ENCODE data around the gene ZSCAN12. TPM values are rescaled to one million over a fixed set of nuclear protein-coding genes. Genes with fewer than 3 reads are reported as not detected.

Gene ZSCAN12
- total RNA-seq, 1 donor from 2014 or later, result 14.0 TPM

DNA sequence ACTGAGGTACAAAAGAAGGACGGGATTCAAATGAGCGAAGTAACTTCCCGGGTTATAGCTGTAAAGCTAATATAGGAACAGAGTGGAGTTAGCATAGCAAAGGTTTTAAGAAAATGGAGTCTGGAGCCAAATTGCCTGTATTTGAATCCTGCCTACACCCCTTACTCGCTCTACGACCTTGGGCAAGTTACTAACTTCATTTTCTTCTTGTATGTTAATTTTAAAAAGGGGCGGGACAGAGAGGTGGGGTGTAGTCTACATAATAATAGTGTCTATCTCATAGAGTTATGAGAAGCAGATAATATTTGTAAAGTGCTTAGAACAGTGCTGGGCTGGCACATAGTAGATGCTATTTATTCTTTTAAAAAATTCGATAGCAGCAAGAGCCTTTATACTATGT lies 43.0 kb upstream of the ZSCAN12 start:
- peaks cover 3% of the 10 kb centered on the region for H3K27me3 Mint-ChIP-seq (ENCODE audit: low read depth)
- TF ChIP-seq, protein P1, sequence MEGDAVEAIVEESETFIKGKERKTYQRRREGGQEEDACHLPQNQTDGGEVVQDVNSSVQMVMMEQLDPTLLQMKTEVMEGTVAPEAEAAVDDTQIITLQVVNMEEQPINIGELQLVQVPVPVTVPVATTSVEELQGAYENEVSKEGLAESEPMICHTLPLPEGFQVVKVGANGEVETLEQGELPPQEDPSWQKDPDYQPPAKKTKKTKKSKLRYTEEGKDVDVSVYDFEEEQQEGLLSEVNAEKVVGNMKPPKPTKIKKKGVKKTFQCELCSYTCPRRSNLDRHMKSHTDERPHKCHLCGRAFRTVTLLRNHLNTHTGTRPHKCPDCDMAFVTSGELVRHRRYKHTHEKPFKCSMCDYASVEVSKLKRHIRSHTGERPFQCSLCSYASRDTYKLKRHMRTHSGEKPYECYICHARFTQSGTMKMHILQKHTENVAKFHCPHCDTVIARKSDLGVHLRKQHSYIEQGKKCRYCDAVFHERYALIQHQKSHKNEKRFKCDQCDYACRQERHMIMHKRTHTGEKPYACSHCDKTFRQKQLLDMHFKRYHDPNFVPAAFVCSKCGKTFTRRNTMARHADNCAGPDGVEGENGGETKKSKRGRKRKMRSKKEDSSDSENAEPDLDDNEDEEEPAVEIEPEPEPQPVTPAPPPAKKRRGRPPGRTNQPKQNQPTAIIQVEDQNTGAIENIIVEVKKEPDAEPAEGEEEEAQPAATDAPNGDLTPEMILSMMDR (IDR thresholded peaks at IDR 0.05; ENCODE audit: unreplicated experiment), result no peak
- H3K4me1 Mint-ChIP-seq, result peaks cover 11% of the 10 kb centered on the region
- H3K27ac Mint-ChIP-seq, result peak overlapping the region; percentile 99
- H3K9me3 Mint-ChIP-seq, result peaks cover 4% of the 10 kb centered on the region
- no peaks in the 10 kb centered on the region for H3K36me3 Mint-ChIP-seq
- no peak for DNase-seq (ENCODE audit: low spot score in 2 of 2, unreplicated experiment in 2 of 2)
- H3K4me3 Mint-ChIP-seq, result peak overlapping the region; percentile 100

DNA sequence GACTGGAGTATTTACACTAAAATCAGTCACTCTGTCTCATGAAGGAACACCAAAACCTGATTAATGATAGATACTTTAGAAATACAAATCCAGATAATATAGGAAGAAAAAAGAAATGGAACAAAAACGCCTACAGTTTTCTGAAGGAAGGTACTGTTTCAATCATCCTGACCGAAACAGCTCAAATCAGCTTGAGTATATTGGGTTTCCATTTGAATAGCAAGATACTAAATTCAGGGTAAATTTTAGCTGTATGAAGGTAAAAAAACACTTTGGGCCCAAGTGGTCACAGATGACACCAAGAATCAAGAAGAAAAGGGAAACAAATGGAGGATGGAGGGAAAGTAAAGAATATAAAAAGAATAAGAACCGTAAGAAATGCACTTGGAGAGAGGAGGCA lies 36.9 kb upstream of the ZSCAN12 start:
- TF ChIP-seq, protein P1 (IDR thresholded peaks at IDR 0.05; ENCODE audit: unreplicated experiment), result no peak

DNA sequence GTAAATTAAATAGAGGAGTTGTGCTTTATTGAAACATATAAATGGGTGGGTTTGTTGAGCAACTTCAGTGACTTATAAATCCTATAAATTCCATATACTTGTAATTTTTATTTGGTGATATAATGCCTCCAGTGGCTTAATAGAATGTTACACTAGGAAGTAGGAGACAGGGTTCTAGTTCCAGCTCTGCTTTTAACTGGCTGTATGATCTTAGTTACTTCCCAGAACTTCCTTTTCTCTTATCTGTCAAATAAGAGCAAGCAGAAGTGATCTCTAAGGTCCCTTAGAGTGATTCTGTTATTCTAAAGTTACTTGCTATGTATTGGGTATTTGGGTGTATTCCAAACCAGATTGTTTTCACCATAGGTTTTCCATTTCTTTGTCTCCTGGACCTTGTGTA lies 33.6 kb upstream of the ZSCAN12 start:
- TF ChIP-seq, protein P1 (IDR thresholded peaks at IDR 0.05; ENCODE audit: unreplicated experiment), result no peak
- no peak for DNase-seq (ENCODE audit: low spot score in 2 of 2, unreplicated experiment in 2 of 2)
- no peak overlapping the region for H3K27ac Mint-ChIP-seq
- no peaks in the 10 kb centered on the region for H3K27me3 Mint-ChIP-seq (ENCODE audit: low read depth)
- no peaks in the 10 kb centered on the region for H3K4me1 Mint-ChIP-seq
- peaks cover 22% of the 10 kb centered on the region for H3K36me3 Mint-ChIP-seq
- no peak overlapping the region for H3K4me3 Mint-ChIP-seq
- no peaks in the 10 kb centered on the region for H3K9me3 Mint-ChIP-seq

More for the DNA sequence above, 36.9 kb upstream of the ZSCAN12 start:
- H3K27me3 Mint-ChIP-seq (ENCODE audit: low read depth), result no peaks in the 10 kb centered on the region
- peaks cover 8% of the 10 kb centered on the region for H3K36me3 Mint-ChIP-seq
- no peak for DNase-seq (ENCODE audit: low spot score in 2 of 2, unreplicated experiment in 2 of 2)
- H3K27ac Mint-ChIP-seq, result no peak overlapping the region
- H3K4me1 Mint-ChIP-seq, result no peaks in the 10 kb centered on the region
- no peaks in the 10 kb centered on the region for H3K9me3 Mint-ChIP-seq
- H3K4me3 Mint-ChIP-seq, result no peak overlapping the region

DNA sequence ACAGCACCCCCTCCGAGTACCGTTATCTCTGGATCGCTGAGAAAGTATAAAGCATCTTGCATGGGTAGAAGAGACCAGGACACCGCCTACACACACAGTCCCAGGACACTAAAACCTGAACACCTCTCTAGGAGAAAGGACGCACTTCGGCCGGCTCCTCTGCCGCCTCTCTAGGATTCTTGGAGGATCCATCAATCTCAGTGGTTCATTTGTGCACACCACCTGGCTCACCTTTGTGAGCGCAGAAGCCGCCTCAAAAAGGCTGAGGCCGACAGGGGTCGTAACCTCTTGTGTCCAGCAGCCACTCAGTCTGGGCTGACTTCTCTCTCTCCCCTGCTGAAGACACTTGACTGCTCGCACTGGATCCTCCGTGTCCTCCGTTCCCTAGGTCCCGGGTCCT lies 30.2 kb upstream of the ZSCAN12 start:
- H3K9me3 Mint-ChIP-seq, result peaks cover 14% of the 10 kb centered on the region
- no peak for DNase-seq (ENCODE audit: low spot score in 2 of 2, unreplicated experiment in 2 of 2)
- H3K36me3 Mint-ChIP-seq, result peaks cover 42% of the 10 kb centered on the region
- no peak overlapping the region for H3K27ac Mint-ChIP-seq
- TF ChIP-seq, protein P1 (IDR thresholded peaks at IDR 0.05; ENCODE audit: unreplicated experiment), result no peak
- no peaks in the 10 kb centered on the region for H3K27me3 Mint-ChIP-seq (ENCODE audit: low read depth)
- H3K4me3 Mint-ChIP-seq, result no peak overlapping the region
- no peaks in the 10 kb centered on the region for H3K4me1 Mint-ChIP-seq

DNA sequence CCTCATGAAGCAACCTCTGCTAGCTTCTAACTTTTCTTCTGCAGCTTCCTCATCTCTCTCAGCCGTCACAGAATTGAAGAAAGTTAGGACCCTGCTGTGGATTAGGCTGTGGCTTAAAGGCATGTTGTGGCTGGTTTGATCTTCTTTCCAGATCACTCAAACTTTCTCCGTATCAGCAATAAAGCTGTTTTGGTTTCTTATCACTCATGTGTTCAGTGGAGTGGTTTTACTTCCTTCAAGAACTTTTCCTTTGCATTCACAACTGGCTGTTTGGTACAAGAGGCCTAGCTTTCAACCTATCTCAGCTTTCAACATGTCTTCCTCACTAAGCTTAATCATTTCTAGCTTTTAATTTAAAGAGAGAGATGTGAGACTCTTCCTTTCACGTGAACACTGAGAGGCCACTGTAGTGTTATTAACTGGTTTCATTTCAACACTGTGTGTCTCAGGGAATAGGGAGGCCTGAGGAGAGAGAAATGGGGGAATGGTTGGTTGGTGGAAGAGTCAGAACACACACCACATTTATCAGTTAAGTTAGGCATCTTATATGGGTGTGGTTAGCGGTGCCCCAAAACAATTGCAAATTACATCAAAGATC lies 26.5 kb upstream of the ZSCAN12 start:
- Mint-ChIP-seq H3K27ac (no peak overlapping the region), H3K9me3 (peaks cover 20% of the 10 kb centered on the region), H3K4me1 (no peaks in the 10 kb centered on the region), H3K27me3 (ENCODE audit: low read depth) (no peaks in the 10 kb centered on the region), H3K36me3 (peaks cover 59% of the 10 kb centered on the region), H3K4me3 (no peak overlapping the region)
- DNase-seq (ENCODE audit: low spot score in 2 of 2, unreplicated experiment in 2 of 2), result no peak
- TF ChIP-seq, protein P1 (IDR thresholded peaks at IDR 0.05; ENCODE audit: unreplicated experiment), result no peak

DNA sequence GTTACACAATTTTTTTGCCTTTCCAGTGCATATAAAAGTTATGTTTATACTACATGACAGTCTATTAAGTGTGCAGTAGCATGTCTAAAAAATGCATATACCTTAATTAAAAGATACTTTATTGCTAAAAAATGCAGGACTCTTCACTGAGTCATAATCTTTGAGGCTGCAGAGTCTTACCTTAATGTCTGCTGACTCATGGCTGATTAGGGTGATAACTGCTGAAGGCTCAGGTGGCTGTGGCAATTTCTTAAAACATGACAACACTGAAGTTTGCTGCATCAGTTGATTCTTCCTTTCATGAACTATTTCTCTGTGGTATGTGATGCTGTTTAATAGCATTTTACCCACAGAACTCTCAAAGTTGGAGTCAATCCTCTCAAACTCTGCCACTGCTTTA lies 24.6 kb upstream of the ZSCAN12 start:
- Mint-ChIP-seq H3K27ac (no peak overlapping the region), H3K36me3 (peaks cover 55% of the 10 kb centered on the region), H3K4me1 (no peaks in the 10 kb centered on the region), H3K4me3 (no peak overlapping the region), H3K27me3 (ENCODE audit: low read depth) (no peaks in the 10 kb centered on the region), H3K9me3 (peaks cover 20% of the 10 kb centered on the region)
- TF ChIP-seq, protein P1 (IDR thresholded peaks at IDR 0.05; ENCODE audit: unreplicated experiment), result no peak
- no peak for DNase-seq (ENCODE audit: low spot score in 2 of 2, unreplicated experiment in 2 of 2)
